NCI-H2171 (cell line): ENCODE measurements around the gene FGF2.
"Not testable (repeated sequence)": the region's sequence is repeated elsewhere in the genome, so short reads cannot be mapped to it uniquely, and the experiment has no call there.

Source experiments
- DNase-seq: peaks from one replicate; lab custom pipeline; 2025; lab: John Stamatoyannopoulos, UW

Gene FGF2

DNA sequence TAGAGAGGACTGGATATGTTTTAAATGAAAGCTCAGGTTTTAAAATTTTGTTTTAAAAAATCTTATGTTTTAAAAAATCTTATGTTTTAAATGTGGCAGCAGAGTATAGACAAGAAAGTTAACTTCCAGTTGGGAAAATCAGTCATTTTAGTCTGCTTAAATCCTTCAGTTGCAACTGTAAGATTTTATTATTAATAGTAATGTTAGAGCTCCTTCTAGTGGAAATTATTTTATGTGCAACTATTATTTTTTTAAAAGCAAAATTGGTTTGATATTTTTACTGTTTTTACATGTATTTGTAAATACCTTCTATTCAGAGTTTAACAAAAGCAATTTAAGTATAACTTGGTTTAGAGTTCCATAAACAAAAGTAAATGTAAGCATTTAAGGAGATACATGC lies 104.2 kb downstream of the FGF2 start:
- no peak for DNase-seq

DNA sequence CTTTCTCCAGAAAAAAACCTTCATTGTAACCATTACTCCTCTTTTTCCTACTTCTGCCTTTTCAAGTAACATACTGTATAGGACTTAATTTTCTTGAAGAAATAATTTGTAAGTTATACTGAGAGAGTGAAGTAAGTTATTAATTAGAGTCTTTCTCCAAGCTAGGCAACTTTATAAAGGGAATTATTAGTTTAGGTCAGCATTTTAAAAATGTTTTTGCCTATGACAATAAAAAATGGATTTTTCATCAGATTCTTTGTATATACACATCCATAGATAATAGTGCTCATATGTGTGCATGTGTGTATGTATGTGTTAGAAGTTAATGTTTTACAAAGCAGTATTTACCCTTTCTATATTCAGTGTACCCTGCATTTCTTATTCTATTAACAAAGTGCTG lies 106.1 kb downstream of the FGF2 start:
- DNase-seq: no peak

- DNase-seq: not testable (repeated sequence)
Measured at GRCh38 chr4:122945136-122945535, 118.5 kb downstream of the FGF2 start.

DNA sequence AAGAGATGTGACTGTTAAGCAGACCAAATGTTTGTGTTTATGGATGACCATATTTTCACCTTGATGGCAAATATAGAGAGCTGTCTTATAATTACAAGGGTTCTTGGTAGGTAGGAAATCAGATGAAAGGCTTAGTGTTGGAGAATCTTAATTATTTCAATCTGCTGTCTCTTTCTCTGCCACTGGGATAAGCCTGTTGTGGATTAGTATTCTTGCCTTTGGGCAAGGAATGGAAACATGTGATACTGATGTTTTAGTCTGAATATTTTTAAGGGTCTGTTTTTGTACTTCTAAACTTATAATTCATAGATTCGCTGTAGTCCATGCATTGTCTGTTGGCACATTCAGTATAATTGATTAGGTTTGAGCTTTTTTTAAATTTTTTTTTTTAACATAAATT lies 119.5 kb downstream of the FGF2 start:
- DNase-seq: no peak
